Kidney (tissue), 14 donors: ENCODE data around the gene ATP11A. TPM values are rescaled to one million over a fixed set of nuclear protein-coding genes. Genes with fewer than 3 reads are reported as not detected.

Source experiments
- DNase-seq, 5 donors: peaks; one replicate each; pipeline ENCODE4 v3.0.0-alpha.2; 2013 to 2020
- FAIRE-seq: peaks from 2 replicates; lab custom pipeline; 2012; peaks lifted over from hg19 to GRCh38; lab: Jason Lieb, UNC
- H3K27ac ChIP-seq, 2 donors: one replicate each; pipeline ENCODE4 v1.7.0; 2013; ENCODE audit warnings: low read depth in 2 of 2, low read length in 2 of 2, inconsistent platforms in 1 of 2
- H3K27me3 ChIP-seq: one replicate; pipeline ENCODE4 v1.7.1; 2013; ENCODE audit warnings: low read length, inconsistent platforms; ENCODE audit not compliant: control insufficient read depth, insufficient read depth
- H3K36me3 ChIP-seq, 3 donors: one replicate each; pipeline versions ENCODE4 v1.7.0 to v1.7.1; 2013; ENCODE audit warnings: low read length in 3 of 3, control low read depth in 1 of 3, inconsistent platforms in 1 of 3; ENCODE audit not compliant: insufficient read depth in 3 of 3, control insufficient read depth in 2 of 3
- H3K4me1 ChIP-seq, 3 donors: one replicate each; pipeline versions ENCODE4 v1.7.0 to v1.7.1; 2013; ENCODE audit warnings: low read length in 3 of 3, inconsistent platforms in 1 of 3, low read depth in 1 of 3; ENCODE audit not compliant: control insufficient read depth in 2 of 3, insufficient read depth in 2 of 3
- H3K4me3 ChIP-seq, 3 donors: one replicate each; pipeline versions ENCODE4 v1.7.0 to v1.8.1; 2013; ENCODE audit warnings: low read length in 3 of 3, control low read depth in 1 of 3, inconsistent platforms in 1 of 3
- H3K9ac ChIP-seq, 3 donors: one replicate each; pipeline versions ENCODE4 v1.7.0 to v1.7.1; 2013; ENCODE audit warnings: low read length in 3 of 3, control low read depth in 1 of 3, inconsistent platforms in 1 of 3
- H3K9me3 ChIP-seq, 3 donors: one replicate each; pipeline versions ENCODE4 v1.7.0 to v1.7.1; 2013; ENCODE audit warnings: low read length in 3 of 3, control low read depth in 1 of 3, inconsistent platforms in 1 of 3; ENCODE audit not compliant: control insufficient read depth in 2 of 3, insufficient read depth in 1 of 3
- CTCF ChIP-seq: IDR thresholded peaks from 3 replicates; pipeline ENCODE4 v1.5.1; 2012; ENCODE audit warnings: mild to moderate bottlenecking, moderate library complexity, borderline replicate concordance; ENCODE audit not compliant: insufficient read depth; ENCODE audit errors: extremely low read depth
- intact Hi-C: fragments of 100-400 bp; cut with DNase I; formaldehyde crosslinking; loops from one replicate; pipeline ENCODE4 v1.11.1; 2022
- polyA plus RNA-seq: library from polyadenylated mRNA; stranded (reverse); fragments of 350-450 nt; fragmentation: Illumina TruSeq; extraction: RNeasy Lipid Tissue Mini Kit (QIAGEN cat#74804); gene quantifications from one replicate; pipeline ENCODE4 v1.2.3, GENCODE V29; 2014; ENCODE audit warnings: low read depth, low replicate concordance; ENCODE audit not compliant: insufficient read depth
- total RNA-seq: library from RNA; stranded (reverse); fragmentation: NEBNext Ultra II Directional; extraction: Animal tissue kit (Norgen Biotek cat#: 25700); gene quantifications from one replicate; pipeline ENCODE4 v1.2.1, GENCODE V29; 2021
- donor health status: control.
- donor health status: control.
- donor health status: control.
- donor health status: control.
- donor health status: control.
- donor health status: DM: yes; HTN: yes; CAD: no.
- donor health status: Normal renal cell carcinoma (clear cell type).

ATP11A gene
- total and polyA plus RNA-seq, 2 donors from 2014 or later = 4.9 to 212 TPM

DNA sequence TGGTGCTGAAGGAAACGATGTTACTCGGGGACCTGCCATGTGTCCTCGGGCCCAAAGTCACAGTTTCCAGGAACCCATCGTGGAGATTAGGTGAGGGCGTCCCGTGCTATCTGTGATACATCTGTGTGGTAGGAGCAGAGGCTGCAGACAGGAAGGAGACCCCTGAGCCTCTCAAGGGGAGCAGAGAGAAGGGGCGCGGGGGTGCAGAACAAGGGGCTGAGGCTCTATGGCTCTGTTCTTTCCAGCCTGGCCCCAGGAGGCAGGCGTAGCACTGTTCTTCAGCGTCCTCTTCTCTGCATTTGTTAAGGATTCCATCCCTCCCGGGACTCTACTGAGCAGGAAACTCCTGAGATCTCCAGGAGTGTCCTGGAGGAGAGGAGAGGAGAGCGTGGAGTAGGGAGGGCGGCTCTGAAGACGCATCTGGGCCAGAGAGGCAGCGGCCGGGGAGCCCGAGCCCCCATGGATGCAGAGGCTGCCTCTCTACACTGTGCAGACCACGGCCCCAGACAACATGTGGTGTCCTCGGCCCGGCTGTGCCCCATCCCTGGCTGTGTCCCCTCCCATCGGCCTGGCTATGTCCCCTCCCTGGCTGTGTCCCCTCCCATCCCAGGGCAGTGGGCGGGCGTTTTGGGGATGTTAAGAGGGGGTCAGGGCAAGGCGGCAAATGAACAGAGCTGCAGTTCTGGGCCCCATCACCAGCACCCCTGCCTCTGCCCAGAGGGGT lies 118.0 kb downstream of the ATP11A start:
- H3K36me3 ChIP-seq = peaks cover 0 to 9% (median 2%) of the 10 kb centered on the region in 3 donors
- intact Hi-C loops = no loop called here
- DNase-seq = no peak
- no peak for TF ChIP-seq CTCF
- no peak for FAIRE-seq
- H3K9ac ChIP-seq = no peak overlapping the region
- no peak overlapping the region for H3K4me3 ChIP-seq
- no peaks in the 10 kb centered on the region for H3K4me1 ChIP-seq
- no peaks in the 10 kb centered on the region for H3K9me3 ChIP-seq
- H3K27ac ChIP-seq = no peak overlapping the region
- H3K27me3 ChIP-seq = no peaks in the 10 kb centered on the region

DNA sequence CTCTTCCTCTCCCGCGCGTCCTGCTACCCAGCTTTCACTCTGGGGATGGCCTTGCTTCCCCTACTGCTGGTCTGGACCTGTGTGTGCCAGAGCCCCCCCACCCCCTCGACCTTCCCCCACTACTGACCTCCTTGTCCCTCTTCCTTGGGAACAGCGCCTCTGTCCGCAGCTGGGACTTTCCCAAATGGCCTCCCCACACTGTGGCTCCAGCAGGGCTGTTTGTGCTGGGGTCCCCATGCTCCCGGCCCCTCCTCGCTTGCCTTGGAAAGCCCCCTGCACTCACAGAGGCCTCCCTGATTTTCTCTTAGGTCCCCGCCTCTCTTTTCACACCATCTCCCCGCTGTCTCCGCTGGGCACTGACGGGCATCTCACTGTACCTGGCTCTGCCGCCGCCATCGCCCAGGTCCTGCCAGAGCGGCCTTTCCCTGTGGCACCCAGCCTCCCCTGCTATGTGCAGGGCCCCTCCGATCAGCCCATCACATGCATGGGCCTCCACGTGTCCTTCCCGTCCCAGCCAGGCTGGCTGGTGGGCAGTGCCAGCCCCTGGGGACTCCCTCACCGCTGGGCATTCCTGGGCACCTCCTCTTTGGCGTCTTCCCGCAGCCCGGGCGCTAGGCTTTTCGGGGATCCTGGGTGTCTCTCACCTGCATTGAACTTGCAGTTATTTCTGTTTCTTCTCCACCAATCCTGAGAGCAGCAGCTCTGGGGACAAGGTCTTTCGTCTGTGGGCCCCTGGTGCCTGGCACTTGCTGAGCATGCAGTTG lies 118.7 kb downstream of the ATP11A start:
- DNase-seq (no peak), FAIRE-seq (no peak)
- H3K36me3 ChIP-seq = peaks cover 0 to 10% (median 2%) of the 10 kb centered on the region in 3 donors
- no peaks in the 10 kb centered on the region for H3K9me3 ChIP-seq
- H3K27ac ChIP-seq = no peak overlapping the region
- intact Hi-C loops = no loop called here
- H3K4me3 ChIP-seq = no peak overlapping the region
- H3K4me1 ChIP-seq = no peaks in the 10 kb centered on the region
- TF ChIP-seq CTCF = no peak
- no peak overlapping the region for H3K9ac ChIP-seq
- no peaks in the 10 kb centered on the region for H3K27me3 ChIP-seq

DNA sequence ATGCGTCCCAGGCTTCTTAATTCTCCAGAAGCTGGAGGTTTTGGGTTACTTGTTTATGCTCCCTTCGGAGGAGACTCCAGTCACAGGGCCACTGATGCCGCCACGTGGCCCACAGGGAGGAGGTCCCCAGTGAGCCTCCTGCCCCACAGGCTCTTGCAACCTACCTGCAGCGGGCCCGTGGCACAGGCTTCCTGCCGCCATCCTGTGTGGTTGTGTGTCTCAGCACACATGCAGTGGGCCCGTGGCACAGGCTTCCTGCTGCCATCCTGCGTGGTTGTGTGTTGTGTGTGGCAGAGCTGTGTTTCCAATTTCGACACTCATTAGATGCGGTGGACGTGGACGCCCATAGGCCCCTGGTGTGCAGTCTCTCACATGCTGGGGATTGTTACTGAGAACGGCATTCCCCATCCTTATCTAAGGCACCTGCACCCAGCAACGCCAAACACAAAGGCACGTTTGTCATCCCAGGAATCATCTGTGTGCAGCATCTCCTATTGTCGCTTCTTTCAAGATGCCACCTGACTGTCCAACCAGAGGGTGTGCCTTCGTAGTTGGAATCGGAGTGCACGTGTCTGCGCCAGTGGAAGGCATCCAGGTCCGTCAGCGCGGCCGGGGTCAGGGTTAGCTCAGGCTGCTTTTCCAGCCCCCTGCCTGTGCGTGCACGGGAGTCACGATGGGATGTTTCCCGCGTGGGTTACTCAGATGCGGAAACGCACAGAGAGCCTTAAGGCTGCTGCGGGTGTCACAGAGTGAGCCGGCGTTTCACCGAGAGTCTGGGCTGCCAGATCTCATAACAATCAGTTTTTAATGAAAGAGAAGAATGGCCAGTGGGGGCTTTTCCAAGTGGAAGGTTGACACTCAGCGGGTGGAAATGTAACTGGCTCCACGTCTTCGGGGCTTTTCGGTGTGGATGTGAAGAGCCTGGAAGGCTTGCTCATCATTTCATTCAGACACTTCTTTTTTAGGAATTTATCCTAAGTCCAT lies 119.8 kb downstream of the ATP11A start:
- Histone ChIP-seq H3K4me3 (no peak overlapping the region), H3K9me3 (no peaks in the 10 kb centered on the region), H3K27ac (no peak overlapping the region), H3K4me1 (no peaks in the 10 kb centered on the region), H3K36me3 (peaks cover 0 to 12% (median 2%) of the 10 kb centered on the region in 3 donors), H3K9ac (no peak overlapping the region), H3K27me3 (no peaks in the 10 kb centered on the region)
- intact Hi-C loops = no loop called here
- TF ChIP-seq CTCF = no peak
- no peak for FAIRE-seq
- no peak for DNase-seq
